Naive thymus-derived CD8-positive, alpha-beta T cell (primary cell): ENCODE measurements around the gene SYNJ1. TPM values are rescaled to one million over a fixed set of nuclear protein-coding genes. Genes with fewer than 3 reads are reported as not detected.
"Not testable (repeated sequence)": the region's sequence is repeated elsewhere in the genome, so short reads cannot be mapped to it uniquely, and the experiment has no call there.

ENCODE experiments used
- ATAC-seq, 2 donors: fragments of 150-1000 bp; cut with Tn5 transposase in 1 of 2; sonication (Bioruptor Pico), chemical (Tn5 transposase) in 1 of 2; 1 replicate in 1 of 2; 2 replicates in 1 of 2; pipeline ENCODE4 v1.10.0; 2021; ENCODE audit warnings: mild to moderate bottlenecking in 2 of 2, moderate library complexity in 2 of 2
- POLR2A ChIA-PET: fragments of 350-600 bp; sonication (Branson Sonifier 250); formaldehyde crosslinking; loops from one replicate; lab custom pipeline; 2021; ENCODE audit warnings: antibody characterized with exemption; lab: Charles Lee
- DNase-seq, 10 donors: peaks; one replicate each; pipeline versions ENCODE4 v3.0.0 to v3.0.0-alpha.2; 2020 to 2022
- H3K27ac Mint-ChIP-seq, 10 donors: one replicate each; pipeline ENCODE4 v1.8.0; 2020 to 2022; ENCODE audit warnings: mild to moderate bottlenecking in 10 of 10, mixed read lengths in 10 of 10, moderate library complexity in 4 of 10, inconsistent platforms in 1 of 10
- H3K27me3 Mint-ChIP-seq, 5 donors: one replicate each; pipeline ENCODE4 v1.8.0; 2021 to 2022; ENCODE audit warnings: mixed read lengths in 5 of 5
- H3K36me3 Mint-ChIP-seq, 3 donors: one replicate each; pipeline ENCODE4 v1.8.0; 2020 to 2022; ENCODE audit warnings: mixed read lengths in 3 of 3, mild to moderate bottlenecking in 2 of 3, inconsistent platforms in 1 of 3
- H3K4me1 Mint-ChIP-seq, 4 donors: one replicate each; pipeline ENCODE4 v1.8.0; 2021 to 2022; ENCODE audit warnings: mixed read lengths in 4 of 4
- H3K4me3 Mint-ChIP-seq, 10 donors: one replicate each; pipeline ENCODE4 v1.8.0; 2020 to 2022; ENCODE audit warnings: mild to moderate bottlenecking in 10 of 10, mixed read lengths in 10 of 10, moderate library complexity in 6 of 10, inconsistent platforms in 1 of 10
- H3K9me3 Mint-ChIP-seq, 9 donors: one replicate each; pipeline ENCODE4 v1.8.0; 2020 to 2022; ENCODE audit warnings: mixed read lengths in 9 of 9, mild to moderate bottlenecking in 3 of 9, inconsistent platforms in 1 of 9, moderate library complexity in 1 of 9
- polyA plus RNA-seq, 3 donors: library from polyadenylated mRNA; unstranded; fragments of 300-500 nt; fragmentation: Illumina TruSeq; gene quantifications; one replicate each; pipeline ENCODE4 v1.2.3, GENCODE V29; 2021
- total RNA-seq, 8 experiments: library from RNA in 2 of 8; stranded (reverse) in 2 of 8; gene quantifications; one replicate each; pipeline ENCODE4 v1.2.3 and lab custom pipeline; 2021 to 2026

The SYNJ1 gene, protein sequence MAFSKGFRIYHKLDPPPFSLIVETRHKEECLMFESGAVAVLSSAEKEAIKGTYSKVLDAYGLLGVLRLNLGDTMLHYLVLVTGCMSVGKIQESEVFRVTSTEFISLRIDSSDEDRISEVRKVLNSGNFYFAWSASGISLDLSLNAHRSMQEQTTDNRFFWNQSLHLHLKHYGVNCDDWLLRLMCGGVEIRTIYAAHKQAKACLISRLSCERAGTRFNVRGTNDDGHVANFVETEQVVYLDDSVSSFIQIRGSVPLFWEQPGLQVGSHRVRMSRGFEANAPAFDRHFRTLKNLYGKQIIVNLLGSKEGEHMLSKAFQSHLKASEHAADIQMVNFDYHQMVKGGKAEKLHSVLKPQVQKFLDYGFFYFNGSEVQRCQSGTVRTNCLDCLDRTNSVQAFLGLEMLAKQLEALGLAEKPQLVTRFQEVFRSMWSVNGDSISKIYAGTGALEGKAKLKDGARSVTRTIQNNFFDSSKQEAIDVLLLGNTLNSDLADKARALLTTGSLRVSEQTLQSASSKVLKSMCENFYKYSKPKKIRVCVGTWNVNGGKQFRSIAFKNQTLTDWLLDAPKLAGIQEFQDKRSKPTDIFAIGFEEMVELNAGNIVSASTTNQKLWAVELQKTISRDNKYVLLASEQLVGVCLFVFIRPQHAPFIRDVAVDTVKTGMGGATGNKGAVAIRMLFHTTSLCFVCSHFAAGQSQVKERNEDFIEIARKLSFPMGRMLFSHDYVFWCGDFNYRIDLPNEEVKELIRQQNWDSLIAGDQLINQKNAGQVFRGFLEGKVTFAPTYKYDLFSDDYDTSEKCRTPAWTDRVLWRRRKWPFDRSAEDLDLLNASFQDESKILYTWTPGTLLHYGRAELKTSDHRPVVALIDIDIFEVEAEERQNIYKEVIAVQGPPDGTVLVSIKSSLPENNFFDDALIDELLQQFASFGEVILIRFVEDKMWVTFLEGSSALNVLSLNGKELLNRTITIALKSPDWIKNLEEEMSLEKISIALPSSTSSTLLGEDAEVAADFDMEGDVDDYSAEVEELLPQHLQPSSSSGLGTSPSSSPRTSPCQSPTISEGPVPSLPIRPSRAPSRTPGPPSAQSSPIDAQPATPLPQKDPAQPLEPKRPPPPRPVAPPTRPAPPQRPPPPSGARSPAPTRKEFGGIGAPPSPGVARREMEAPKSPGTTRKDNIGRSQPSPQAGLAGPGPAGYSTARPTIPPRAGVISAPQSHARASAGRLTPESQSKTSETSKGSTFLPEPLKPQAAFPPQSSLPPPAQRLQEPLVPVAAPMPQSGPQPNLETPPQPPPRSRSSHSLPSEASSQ (N-terminal part only)
- total RNA-seq = 10 to 100 TPM; 19.6 to 20.8 TPM
- 1 to 10 TPM; 2.5 to 8.0 (median 6.0) TPM for polyA plus RNA-seq
- 11.4 to 29.2 (median 24.6) reads per million in 6 experiments for total RNA-seq (lab: John Stamatoyannopoulos, UW)

- Mint-ChIP-seq H3K27me3 (no peaks in the 10 kb centered on the region), H3K4me3 (peak within 1 kb of the TSS; percentile 91 to 99 (median 96)), H3K4me1 (peaks cover 24 to 63% (median 58%) of the 10 kb centered on the region in 4 donors), H3K36me3 (peaks cover 0 to 14% (median 4%) of the 10 kb centered on the region in 3 donors), H3K9me3 (no peaks in the 10 kb centered on the region), H3K27ac (peak within 1 kb of the TSS; percentile 88 to 99 (median 94))
- POLR2A ChIA-PET = interaction anchor here (0.6 to 2.4 kb wide), 11 partner anchors 11 to 815 kb away, joined by 3 to 30 read pairs (median 4); partner anchors contain the start of genes CFAP298, IFNAR1, PAXBP1 and SON
- DNase-seq (peak; percentile 90 to 96 (median 94)), ATAC-seq (peak; percentile 82 to 87)
These were observed at the start of gene SYNJ1 for GRCh38 chr21:32727687-32728455. Gene SYNJ1 (minus strand): TSS chr21:32728013. CDS start chr21:32726895, 1,118 bp downstream.

DNA sequence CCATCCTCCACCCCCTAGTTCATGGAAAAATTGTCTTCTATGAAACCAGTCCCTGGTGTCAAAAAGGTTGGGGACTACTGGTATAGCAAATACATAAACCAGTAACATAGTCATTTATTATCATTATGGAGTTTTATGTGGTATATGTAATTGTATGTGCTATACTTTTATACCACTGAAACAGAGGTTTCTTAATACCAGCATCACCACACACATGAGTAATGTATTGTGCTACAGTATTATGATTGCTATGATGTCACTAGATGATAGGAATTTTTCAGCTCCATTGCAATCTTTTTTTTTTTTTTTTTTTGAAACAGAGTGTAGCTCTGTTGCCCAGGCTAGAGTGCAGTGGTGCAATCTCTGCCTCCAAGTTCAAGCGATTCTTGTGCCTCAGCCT, 49.5 kb upstream of the SYNJ1 start:
- H3K4me3 Mint-ChIP-seq = no peak overlapping the region
- H3K4me1 Mint-ChIP-seq = peaks cover 9 to 18% (median 16%) of the 10 kb centered on the region in 4 donors
- no peak for ATAC-seq
- no peak for DNase-seq
- peaks cover 0 to 7% (median 0%) of the 10 kb centered on the region in 3 donors for H3K36me3 Mint-ChIP-seq
- POLR2A ChIA-PET = interaction anchor here (0.6 kb wide), 1 partner anchor 472 kb away, joined by 5 read pairs; no protein-coding TSS in a partner anchor
- no peaks in the 10 kb centered on the region for H3K27me3 Mint-ChIP-seq
- peak overlapping the region in 1 of 10 donors; percentile 15 for H3K27ac Mint-ChIP-seq
- no peaks in the 10 kb centered on the region for H3K9me3 Mint-ChIP-seq

- POLR2A ChIA-PET = interaction anchor here (0.6 kb wide), 1 partner anchor 472 kb away, joined by 5 read pairs; no protein-coding TSS in a partner anchor
- peaks cover 0 to 7% (median under 1%) of the 10 kb centered on the region in 3 donors for H3K36me3 Mint-ChIP-seq
- H3K4me1 Mint-ChIP-seq = peaks cover 9 to 20% (median 16%) of the 10 kb centered on the region in 4 donors
- no peak overlapping the region for H3K4me3 Mint-ChIP-seq
- DNase-seq (no peak), ATAC-seq (no peak)
- H3K27me3 Mint-ChIP-seq = peaks cover 0 to 1% (median 0%) of the 10 kb centered on the region in 5 donors
- H3K9me3 Mint-ChIP-seq = peaks cover 0 to 1% (median 0%) of the 10 kb centered on the region in 9 donors
- H3K27ac Mint-ChIP-seq = peak overlapping the region in 1 of 10 donors; percentile 22
These were observed 48.9 kb upstream of the SYNJ1 start for GRCh38 chr21:32776743-32777142.

GRCh38 chr21:32773048-32773344, 45.2 kb upstream of the SYNJ1 start:
- not testable (repeated sequence) for H3K9me3 Mint-ChIP-seq, DNase-seq, ATAC-seq, H3K27me3 Mint-ChIP-seq
- H3K4me3 Mint-ChIP-seq = peak overlapping the region; percentile 89 to 100 (median 98)
- POLR2A ChIA-PET = interaction anchor here (0.7 to 3.0 kb wide), 3 partner anchors 42 to 417 kb away, joined by 4 to 30 read pairs (median 16); partner anchors contain the start of gene SYNJ1
- H3K36me3 Mint-ChIP-seq = peaks cover 0 to 24% (median 9%) of the 10 kb centered on the region in 3 donors
- peak overlapping the region; percentile 95 to 100 (median 98) for H3K27ac Mint-ChIP-seq
- peaks cover 22 to 48% (median 46%) of the 10 kb centered on the region in 4 donors for H3K4me1 Mint-ChIP-seq

- Mint-ChIP-seq H3K4me3 (peak overlapping the region; percentile 89 to 100 (median 98)), H3K4me1 (peaks cover 26 to 53% (median 51%) of the 10 kb centered on the region in 4 donors)
- peak in 1 of 2 donors; percentile 21 for ATAC-seq
These were observed 44.7 kb upstream of the SYNJ1 start for GRCh38 chr21:32772281-32773047.

DNA sequence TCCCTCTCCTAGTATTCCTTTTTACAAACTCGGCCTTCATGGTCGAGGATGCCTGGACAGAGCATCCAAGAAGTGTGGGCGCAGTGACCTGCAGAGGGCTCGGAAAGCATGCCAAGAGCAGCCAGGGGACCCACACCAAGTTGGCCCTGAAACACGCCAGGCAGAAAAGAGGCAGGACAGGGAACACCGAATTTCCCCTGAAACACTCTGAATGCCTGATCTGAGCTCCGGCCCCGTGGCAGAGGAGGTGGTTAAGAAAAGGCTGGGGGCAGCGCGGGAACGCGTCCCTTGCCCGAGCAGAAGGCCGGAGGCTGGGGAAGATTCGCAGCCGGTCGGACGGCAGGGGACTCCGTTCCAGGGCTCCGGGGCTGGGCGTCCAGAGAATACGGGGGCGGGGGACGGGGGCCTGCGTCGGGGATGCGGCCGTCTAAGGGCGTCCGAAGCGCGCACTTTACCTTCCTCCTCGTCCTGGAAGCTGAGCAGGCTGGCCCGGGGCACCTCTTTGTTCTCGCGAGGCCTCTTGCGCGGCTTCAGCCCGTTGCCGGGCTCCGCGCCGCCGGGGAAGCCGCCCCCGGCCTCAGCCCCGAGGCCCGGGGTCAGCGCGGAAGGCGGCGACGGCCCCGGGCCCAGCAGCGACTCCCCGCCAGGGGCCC, 43.2 kb upstream of the SYNJ1 start:
- H3K4me3 Mint-ChIP-seq = peak overlapping the region; percentile 89 to 100 (median 96)
- POLR2A ChIA-PET = interaction anchor here (0.6 to 3.0 kb wide), 27 partner anchors 10 to 818 kb away, joined by 3 to 30 read pairs (median 5); partner anchors contain the start of genes CFAP298, DONSON, GART and SON
- ATAC-seq (peak; percentile 28 to 48), DNase-seq (peak in 6 of 10 donors; percentile 25 to 71 (median 38))
- H3K9me3 Mint-ChIP-seq = peaks cover 0 to 5% (median 0%) of the 10 kb centered on the region in 9 donors
- H3K4me1 Mint-ChIP-seq = peaks cover 33 to 67% (median 65%) of the 10 kb centered on the region in 4 donors
- H3K36me3 Mint-ChIP-seq = peaks cover 5 to 38% (median 25%) of the 10 kb centered on the region in 3 donors
- H3K27me3 Mint-ChIP-seq = peaks cover 0 to 4% (median 0%) of the 10 kb centered on the region in 5 donors
- peak overlapping the region; percentile 91 to 100 (median 94) for H3K27ac Mint-ChIP-seq

More at GRCh38 chr21:32772281-32773047, 44.7 kb upstream of the SYNJ1 start:
- H3K9me3 Mint-ChIP-seq = peaks cover 0 to 5% (median 0%) of the 10 kb centered on the region in 9 donors
- H3K36me3 Mint-ChIP-seq = peaks cover 5 to 29% (median 15%) of the 10 kb centered on the region in 3 donors
- H3K27ac Mint-ChIP-seq = peak overlapping the region; percentile 95 to 100 (median 98)
- peaks cover 0 to 4% (median 0%) of the 10 kb centered on the region in 5 donors for H3K27me3 Mint-ChIP-seq
- POLR2A ChIA-PET = interaction anchor here (1.2 to 3.0 kb wide), 8 partner anchors 19 to 816 kb away, joined by 5 to 30 read pairs (median 14); partner anchors contain the start of genes CFAP298, DONSON, GART and SON
- DNase-seq = peak in 9 of 10 donors; percentile 11 to 67 (median 25)

DNA sequence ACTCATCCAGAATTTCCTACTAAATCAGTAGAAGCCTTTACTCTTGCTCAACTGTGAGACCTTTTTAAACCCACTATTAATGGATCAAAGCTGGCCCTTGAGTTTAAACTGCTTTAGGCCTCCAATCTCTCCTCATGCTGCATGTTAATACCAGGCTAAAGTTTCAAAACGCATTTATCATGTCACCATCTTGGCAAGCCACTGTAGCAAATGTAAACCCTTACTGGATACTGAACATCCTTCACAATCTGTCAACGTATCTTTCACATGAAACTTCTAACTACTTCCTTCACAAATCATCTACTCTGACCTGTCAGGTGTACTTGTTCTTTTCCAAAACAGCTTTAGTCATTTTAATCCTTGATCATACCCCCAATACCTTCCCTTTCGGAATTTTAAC, 40.7 kb upstream of the SYNJ1 start:
- Mint-ChIP-seq H3K4me1 (peaks cover 39 to 81% (median 79%) of the 10 kb centered on the region in 4 donors), H3K36me3 (peaks cover 5 to 56% (median 29%) of the 10 kb centered on the region in 3 donors), H3K27ac (peak overlapping the region in 5 of 10 donors; percentile 2 to 29 (median 11)), H3K27me3 (peaks cover 0 to 4% (median 0%) of the 10 kb centered on the region in 5 donors), H3K9me3 (peaks cover 0 to 5% (median 0%) of the 10 kb centered on the region in 9 donors), H3K4me3 (peak overlapping the region in 8 of 10 donors; percentile 0 to 96 (median 51))
- DNase-seq = no peak
- no peak for ATAC-seq
- POLR2A ChIA-PET = no interaction called here

DNA sequence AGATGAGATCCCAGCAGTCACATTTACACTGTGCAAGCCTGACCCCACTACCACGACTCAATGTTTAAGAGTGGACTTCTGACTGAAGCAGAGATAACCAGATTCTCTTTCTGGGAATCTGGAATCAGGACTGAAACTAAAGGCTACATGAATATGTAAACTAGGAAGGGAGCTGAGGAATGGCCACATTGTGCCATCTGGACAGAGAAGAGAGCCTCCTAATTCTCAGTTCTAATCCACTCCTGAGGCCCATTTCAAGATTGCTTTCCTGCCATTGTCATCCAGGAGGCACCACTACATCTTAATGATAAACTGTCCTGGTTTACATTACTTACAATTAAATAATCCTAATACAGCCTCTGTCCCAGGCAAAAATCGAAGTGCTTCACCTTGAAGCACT, 37.2 kb upstream of the SYNJ1 start:
- no peak for ATAC-seq
- H3K4me3 Mint-ChIP-seq = peak overlapping the region in 1 of 10 donors; percentile 19
- peaks cover 33 to 58% (median 55%) of the 10 kb centered on the region in 4 donors for H3K4me1 Mint-ChIP-seq
- H3K27ac Mint-ChIP-seq = peak overlapping the region in 7 of 10 donors; percentile 5 to 73 (median 30)
- DNase-seq = no peak
- POLR2A ChIA-PET = no interaction called here
- peaks cover 15 to 82% (median 45%) of the 10 kb centered on the region in 3 donors for H3K36me3 Mint-ChIP-seq
- H3K9me3 Mint-ChIP-seq = no peaks in the 10 kb centered on the region
- H3K27me3 Mint-ChIP-seq = no peaks in the 10 kb centered on the region

DNA sequence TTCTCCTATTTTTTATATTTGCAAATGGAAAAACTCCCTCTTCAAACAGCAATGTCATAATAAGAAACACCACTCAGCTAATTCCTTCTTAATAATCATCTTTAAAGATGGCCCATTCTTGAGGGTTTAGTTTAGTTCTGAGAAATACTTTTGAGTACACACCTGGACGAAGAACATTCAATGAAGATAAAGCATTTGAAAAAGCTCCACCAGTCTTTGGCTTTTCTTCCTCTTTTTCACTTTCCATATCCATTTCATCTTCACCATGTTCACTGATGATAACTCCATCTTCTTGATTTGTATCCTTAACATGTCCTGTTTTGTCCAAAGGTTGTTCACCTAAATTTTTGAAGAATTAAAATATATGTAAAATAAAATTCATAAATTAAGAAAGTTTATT, 36.4 kb upstream of the SYNJ1 start:
- Mint-ChIP-seq H3K4me3 (no peak overlapping the region), H3K4me1 (peaks cover 29 to 50% (median 47%) of the 10 kb centered on the region in 4 donors), H3K36me3 (peaks cover 18 to 88% (median 52%) of the 10 kb centered on the region in 3 donors), H3K27ac (no peak overlapping the region), H3K9me3 (no peaks in the 10 kb centered on the region), H3K27me3 (no peaks in the 10 kb centered on the region)
- no peak for DNase-seq
- ATAC-seq = no peak
- POLR2A ChIA-PET = interaction anchor here (0.7 kb wide), 1 partner anchor 52 kb away, joined by 5 read pairs; no protein-coding TSS in a partner anchor
